H1 (cell line): Measurements from ENCODE around the gene GABARAPL2. TPM values are rescaled to one million over a fixed set of nuclear protein-coding genes. Genes with fewer than 3 reads are reported as not detected.

Experiments used
- CTCF ChIA-PET: fragments of 300-600 bp; sonication (Branson Sonifier 250); formaldehyde crosslinking; loops from one replicate; lab custom pipeline; 2021; ENCODE audit not compliant: partially characterized antibody; lab: Charles Lee
- POLR2A ChIA-PET: fragments of 300-600 bp; sonication (Branson Sonifier 250); formaldehyde crosslinking; loops from one replicate; lab custom pipeline; 2021; ENCODE audit warnings: inconsistent platforms; ENCODE audit not compliant: partially characterized antibody; lab: Charles Lee
- DNase-seq, 2 experiments: peaks; one replicate each; pipeline versions ENCODE4 v3.0.0 to v3.0.0-alpha.2; 2010 to 2022; ENCODE audit warnings: low spot score in 2 of 2, low read depth in 1 of 2, mixed read lengths in 1 of 2
- FAIRE-seq: peaks from 2 replicates; lab custom pipeline; 2011; peaks lifted over from hg19 to GRCh38; lab: Jason Lieb, UNC
- H2AFZ ChIP-seq: 2 replicates; pipeline ENCODE4 v1.8.1; 2012; ENCODE audit warnings: low read length, inconsistent platforms
- H2AK5ac ChIP-seq: 2 replicates; pipeline ENCODE4 v1.6.1; 2013; ENCODE audit warnings: low read depth, low read length
- H2BK120ac ChIP-seq: replicated peaks from 2 replicates; pipeline ENCODE3; 2013; ENCODE audit warnings: low read depth, low read length, inconsistent platforms
- H2BK12ac ChIP-seq: 2 replicates; pipeline ENCODE4 v1.6.1; 2013; ENCODE audit warnings: low read depth, low read length
- H2BK15ac ChIP-seq: 2 replicates; pipeline ENCODE4 v1.6.1; 2013; ENCODE audit warnings: low read length
- H2BK20ac ChIP-seq: 2 replicates; pipeline ENCODE4 v1.6.1; 2013; ENCODE audit warnings: low read length
- H2BK5ac ChIP-seq: 2 replicates; pipeline ENCODE4 v1.6.1; 2013; ENCODE audit warnings: low read depth, low read length
- H3K14ac ChIP-seq: 2 replicates; pipeline ENCODE4 v1.6.1; 2013; ENCODE audit warnings: inconsistent platforms; ENCODE audit not compliant: insufficient read length
- H3K18ac ChIP-seq: 2 replicates; pipeline ENCODE4 v1.6.1; 2013; ENCODE audit warnings: low read length; ENCODE audit errors: extremely low read depth
- H3K23ac ChIP-seq: 2 replicates; pipeline ENCODE4 v1.6.1; 2013; ENCODE audit warnings: inconsistent platforms; ENCODE audit not compliant: insufficient read length
- H3K23me2 ChIP-seq: 2 replicates; pipeline ENCODE4 v1.6.1; 2013; ENCODE audit warnings: low read depth, low read length
- H3K27ac ChIP-seq: 2 replicates; pipeline ENCODE4 v1.6.1; 2011; ENCODE audit warnings: low read depth, low read length, inconsistent platforms
- H3K27me3 ChIP-seq, 4 experiments: replicated peaks in 1 of 4; 1 replicate in 1 of 4; 2 replicates in 3 of 4; pipeline versions ENCODE4 v1.6.1 to v1.8.1; 2011 to 2013; ENCODE audit warnings: low read length in 3 of 4, mild to moderate bottlenecking in 3 of 4, inconsistent platforms in 2 of 4, mixed read lengths in 2 of 4, moderate library complexity in 1 of 4; ENCODE audit not compliant: control insufficient read depth in 3 of 4, insufficient read depth in 3 of 4; ENCODE audit errors: extremely low read depth in 1 of 4
- H3K36me3 ChIP-seq, 4 experiments: 2 replicates each; pipeline versions ENCODE4 v1.6.1 to v1.8.1; 2011 to 2013; ENCODE audit warnings: mild to moderate bottlenecking in 4 of 4, low read length in 3 of 4, moderate library complexity in 2 of 4, control low read depth in 1 of 4, inconsistent platforms in 1 of 4; ENCODE audit not compliant: insufficient read depth in 4 of 4, control insufficient read depth in 2 of 4
- H3K4ac ChIP-seq: replicated peaks from 2 replicates; pipeline ENCODE3; 2013; ENCODE audit warnings: low read length, low read depth, mixed read lengths, inconsistent platforms; ENCODE audit not compliant: insufficient read length
- H3K4me1 ChIP-seq, 4 experiments: replicated peaks in 1 of 4; 1 replicate in 1 of 4; 2 replicates in 3 of 4; pipeline versions ENCODE4 v1.6.1 to v1.8.1; 2011 to 2013; ENCODE audit warnings: low read length in 3 of 4, inconsistent platforms in 2 of 4, mixed read lengths in 1 of 4; ENCODE audit not compliant: insufficient read depth in 4 of 4, control insufficient read depth in 3 of 4
- H3K4me2 ChIP-seq, 2 experiments: 2 replicates each; pipeline versions ENCODE4 v1.6.1 to v1.8.1; 2011 to 2013; ENCODE audit warnings: low read depth in 2 of 2, low read length in 2 of 2, control low read depth in 1 of 2, inconsistent platforms in 1 of 2, mild to moderate bottlenecking in 1 of 2; ENCODE audit not compliant: insufficient read depth in 1 of 2
- H3K4me3 ChIP-seq, 4 experiments: fragments of 200-600, 300-600 bp in 1 of 4; sonication (generic), shearing (Covaris generic), sonication (Bioruptor Twin) in 1 of 4; 2 replicates each; pipeline versions ENCODE4 v1.5.1 to v1.8.1; 2011 to 2016; ENCODE audit warnings: low read length in 4 of 4, low read depth in 3 of 4, control low read depth in 2 of 4, inconsistent platforms in 2 of 4, mild to moderate bottlenecking in 2 of 4, mixed read lengths in 1 of 4, moderate library complexity in 1 of 4; ENCODE audit not compliant: insufficient read depth in 2 of 4; ENCODE audit errors: extremely low read depth in 1 of 4
- H3K56ac ChIP-seq: replicated peaks from 2 replicates; pipeline ENCODE3; 2013; ENCODE audit warnings: low read depth, mild to moderate bottlenecking, mixed read lengths, low read length, inconsistent platforms; ENCODE audit not compliant: insufficient read length
- H3K79me1 ChIP-seq: 2 replicates; pipeline ENCODE4 v1.6.1; 2013; ENCODE audit warnings: low read depth, low read length, control low read depth
- H3K79me2 ChIP-seq, 2 experiments: 2 replicates each; pipeline versions ENCODE4 v1.6.1 to v1.8.1; 2012 to 2013; ENCODE audit warnings: low read length in 2 of 2, mild to moderate bottlenecking in 2 of 2, inconsistent platforms in 1 of 2; ENCODE audit not compliant: insufficient read depth in 2 of 2, control insufficient read depth in 1 of 2
- H3K9ac ChIP-seq, 4 experiments: replicated peaks in 1 of 4; 1 replicate in 1 of 4; 2 replicates in 3 of 4; pipeline versions ENCODE4 v1.6.1 to v1.8.1; 2011 to 2013; ENCODE audit warnings: low read depth in 3 of 4, low read length in 3 of 4, control low read depth in 2 of 4, mild to moderate bottlenecking in 2 of 4, moderate library complexity in 2 of 4, inconsistent platforms in 1 of 4; ENCODE audit errors: extremely low read depth in 1 of 4
- H3K9me3 ChIP-seq, 2 experiments: 2 replicates each; pipeline versions ENCODE4 v1.6.1 to v1.8.1; 2012 to 2013; ENCODE audit warnings: mild to moderate bottlenecking in 2 of 2, moderate library complexity in 2 of 2, control low read depth in 1 of 2, inconsistent platforms in 1 of 2, low read depth in 1 of 2, low read length in 1 of 2, mixed read lengths in 1 of 2; ENCODE audit not compliant: insufficient read depth in 2 of 2
- H4K20me1 ChIP-seq, 2 experiments: replicated peaks in 1 of 2; 2 replicates each; pipeline versions ENCODE3 to v1.8.1; 2011 to 2013; ENCODE audit warnings: inconsistent platforms in 2 of 2, low read length in 2 of 2, mild to moderate bottlenecking in 1 of 2; ENCODE audit not compliant: insufficient read depth in 2 of 2, control insufficient read depth in 1 of 2
- H4K5ac ChIP-seq: 2 replicates; pipeline ENCODE4 v1.6.1; 2013; ENCODE audit warnings: low read length, low read depth, mixed read lengths, inconsistent platforms; ENCODE audit not compliant: insufficient read length
- H4K8ac ChIP-seq: 2 replicates; pipeline ENCODE4 v1.8.0; 2013; ENCODE audit warnings: mild to moderate bottlenecking, moderate library complexity, low read length, inconsistent platforms; ENCODE audit not compliant: insufficient read depth; ENCODE audit errors: extremely low read depth
- H4K91ac ChIP-seq: replicated peaks from 2 replicates; pipeline ENCODE3; 2013; ENCODE audit warnings: low read length, mixed read lengths, inconsistent platforms; ENCODE audit not compliant: insufficient read length
- TBP ChIP-seq: IDR thresholded peaks from 2 replicates; pipeline ENCODE4 v1.6.1; 2011; ENCODE audit warnings: low read depth, low read length, improper control_type of control experiment
- WGBS, 2 experiments: shearing (Covaris generic) in 1 of 2; methylation state at CpG; one replicate each; pipeline versions ENCODE4 v1.1.6 to v1.1.7; 2013 to 2015; ENCODE audit warnings: low lambda C conversion rate in 2 of 2, mixed read lengths in 2 of 2, inconsistent platforms in 1 of 2, low coverage in 1 of 2, missing lambda C conversion rate in 1 of 2; ENCODE audit not compliant: insufficient replicate concordance in 2 of 2, insufficient coverage in 1 of 2, insufficient read length in 1 of 2; ENCODE audit errors: extremely low coverage in 1 of 2, missing lambda C conversion rate in 1 of 2; 5-methylcytosine and 5-hydroxymethylcytosine counted together
- polyA plus RNA-seq, 7 experiments: library from polyadenylated mRNA; depleted of rRNA in 3 of 7; stranded (reverse) in 5 of 7; unstranded in 2 of 7; fragments of >200 nt in 5 of 7; fragments of 200-250 nt in 2 of 7; gene quantifications; 1 replicate in 5 of 7; 2 replicates in 1 of 7; 4 replicates in 1 of 7; pipeline versions ENCODE4 v1.2.1 to v1.2.3, GENCODE V29; 2011 to 2013; ENCODE audit warnings: missing spikeins in 2 of 7, mixed read lengths in 2 of 7
- total RNA-seq: library from RNA; stranded (reverse); fragmentation: NEBNext Ultra II Directional; extraction: Animal tissue kit (Norgen Biotek cat#: 25700); gene quantifications from 2 replicates; pipeline ENCODE4 v1.2.1, GENCODE V29; 2021

The GABARAPL2 gene
- total and polyA plus RNA-seq, 2 of the 8 experiments (the other 6 are each of a cell fraction or from before 2014, with no cell fraction given), result 65.8 to 71.3 TPM

- no peak within 1 kb of the TSS for H3K14ac ChIP-seq
- H3K27me3 ChIP-seq, result no peaks in the 10 kb centered on the region
- no peaks in the 10 kb centered on the region for H3K79me1 ChIP-seq
- H2BK12ac ChIP-seq, result no peak within 1 kb of the TSS
- H3K56ac ChIP-seq, result no peak within 1 kb of the TSS
- H2AFZ ChIP-seq, result peak within 1 kb of the TSS; percentile 9; the same call in 1 of the 2 replicates
- H3K23me2 ChIP-seq, result no peaks in the 10 kb centered on the region
- CTCF ChIA-PET, result interaction anchor here (1.0 to 9.3 kb wide), 12 partner anchors 8 to 70 kb away, joined by 3 to 203 read pairs (median 6); partner anchors contain the start of gene TMEM170A
- peak within 1 kb of the TSS; percentile 84; the same call in 1 of the 2 replicates for H2BK15ac ChIP-seq
- no peak within 1 kb of the TSS for H2BK120ac ChIP-seq
- H3K4ac ChIP-seq, result no peak within 1 kb of the TSS
- no peaks in the 10 kb centered on the region for H4K20me1 ChIP-seq
- H4K91ac ChIP-seq, result no peak within 1 kb of the TSS
- no peak within 1 kb of the TSS for H3K4me2 ChIP-seq
- H3K79me2 ChIP-seq, result no peaks in the 10 kb centered on the region
- H3K4me1 ChIP-seq, result peaks cover 0 to 6% (median 0%) of the 10 kb centered on the region in 4 experiments; a peak in 1 of 7 replicates
- POLR2A ChIA-PET, result interaction anchor here (0.8 to 2.4 kb wide), 8 partner anchors 9 to 103 kb away, joined by 3 to 17 read pairs (median 4); no protein-coding TSS in a partner anchor
- DNase-seq, result no peak
- no peak within 1 kb of the TSS for H2AK5ac ChIP-seq
- TF ChIP-seq TBP, result no peak
- TF ChIP-seq, all 59 proteins: peak for 0
- Histone ChIP-seq H3K9ac (no peak within 1 kb of the TSS), H4K8ac (peak within 1 kb of the TSS; percentile 82; the same call in 1 of the 2 replicates), H3K9me3 (no peaks in the 10 kb centered on the region), H2BK5ac (0 out of 2 replicates have a peak within 1 kb of the TSS, but pooled peaks have one; percentile 55), H4K5ac (no peak within 1 kb of the TSS), H3K18ac (peak within 1 kb of the TSS; percentile 35; the same call in 1 of the 2 replicates), H3K27ac (no peak within 1 kb of the TSS), H3K4me3 (no peak within 1 kb of the TSS), H2BK20ac (0 out of 2 replicates have a peak within 1 kb of the TSS, but pooled peaks have one; percentile 6), H3K23ac (no peak within 1 kb of the TSS), H3K36me3 (no peaks in the 10 kb centered on the region; a peak in 1 of 8 replicates)
- no peak for FAIRE-seq
- WGBS, 2 experiments, result 92% methylated on average over 7 of the region's 7 CpGs; no CpG with 5 or more reads in 1 of the 2 experiments
Observed at GRCh38 chr16:75535901-75536300, 30.3 kb upstream of the GABARAPL2 start, which contains the start of gene CHST5. Gene CHST5, minus strand, starts transcription at chr16:75536108. Its CDS starts 5,724 bp downstream, at chr16:75530384.
